ENCODE data around the gene MAP4. TPM values are rescaled to one million over a fixed set of nuclear protein-coding genes. Genes with fewer than 3 reads are reported as not detected.

MAP4 gene
- total RNA-seq, 2 experiments from 2014 or later, result 75.9 to 78.2 TPM

DNA sequence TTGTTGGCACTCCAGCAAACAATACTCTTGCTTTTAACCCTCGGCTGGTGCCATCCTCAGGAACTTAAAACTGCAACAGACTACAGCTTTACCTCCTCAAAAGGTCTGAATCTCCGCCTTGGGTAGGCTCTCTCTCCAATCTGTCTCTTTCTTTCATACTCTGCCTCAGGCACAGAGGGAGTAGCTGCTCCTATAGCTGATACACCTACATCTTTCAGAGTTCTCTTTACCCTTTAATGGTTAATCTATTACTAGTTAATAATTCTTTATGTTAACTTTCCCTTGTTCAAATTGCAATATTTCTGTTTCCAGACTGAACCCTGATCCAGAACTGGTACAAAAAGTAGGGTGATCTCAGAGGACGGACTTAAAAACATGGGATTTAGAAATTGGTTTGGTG lies 66.2 kb downstream of the MAP4 start:
- Mint-ChIP-seq H3K9me3 (no peaks in the 10 kb centered on the region), H3K36me3 (ENCODE audit: low read depth) (no peaks in the 10 kb centered on the region), H3K4me1 (ENCODE audit: low read depth) (no peaks in the 10 kb centered on the region), H3K4me3 (no peak overlapping the region), H3K27me3 (ENCODE audit: low read depth) (no peaks in the 10 kb centered on the region), H3K27ac (no peak overlapping the region)
- CTCF ChIA-PET, result no interaction called here
- DNase-seq, result no peak
- intact Hi-C loops (cut with micrococcal nuclease), result no loop called here

- DNase-seq, result no peak
- Mint-ChIP-seq H3K4me1 (ENCODE audit: low read depth) (no peaks in the 10 kb centered on the region), H3K36me3 (ENCODE audit: low read depth) (no peaks in the 10 kb centered on the region), H3K9me3 (no peaks in the 10 kb centered on the region), H3K27me3 (ENCODE audit: low read depth) (no peaks in the 10 kb centered on the region), H3K27ac (no peak overlapping the region), H3K4me3 (no peak overlapping the region)
- intact Hi-C loops (cut with micrococcal nuclease), result no loop called here
- CTCF ChIA-PET, result no interaction called here
These were observed 76.0 kb downstream of the MAP4 start for GRCh38 chr3:47940232-47940631.

- Mint-ChIP-seq H3K36me3 (ENCODE audit: low read depth) (peaks cover 2% of the 10 kb centered on the region), H3K4me1 (ENCODE audit: low read depth) (no peaks in the 10 kb centered on the region), H3K27ac (no peak overlapping the region), H3K9me3 (no peaks in the 10 kb centered on the region), H3K4me3 (no peak overlapping the region), H3K27me3 (ENCODE audit: low read depth) (no peaks in the 10 kb centered on the region)
- CTCF ChIA-PET, result no interaction called here
- no peak for DNase-seq
- intact Hi-C loops (cut with micrococcal nuclease), result no loop called here
These were observed 83.8 kb downstream of the MAP4 start for GRCh38 chr3:47932421-47932820.

DNA sequence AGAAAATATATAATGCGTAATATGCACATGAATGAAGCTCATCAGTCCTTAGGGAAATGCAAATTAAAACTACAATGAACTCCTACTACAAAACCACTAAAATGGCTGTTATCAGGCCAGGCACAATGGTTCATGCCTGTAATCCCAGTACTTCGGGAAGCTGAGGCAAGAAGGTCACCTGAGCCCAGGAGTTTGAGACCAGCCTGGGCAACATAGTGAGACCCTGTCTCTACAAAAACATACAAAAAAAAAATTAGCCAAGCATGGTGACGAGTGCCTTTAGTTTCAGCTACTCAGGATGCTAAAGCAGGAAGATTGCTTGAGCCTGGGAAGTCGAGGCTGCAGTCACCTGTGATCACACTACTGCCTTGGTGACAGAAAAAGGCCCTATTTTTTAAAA lies 85.2 kb downstream of the MAP4 start:
- intact Hi-C loops (cut with micrococcal nuclease), result no loop called here
- Mint-ChIP-seq H3K36me3 (ENCODE audit: low read depth) (peaks cover 6% of the 10 kb centered on the region), H3K4me1 (ENCODE audit: low read depth) (no peaks in the 10 kb centered on the region), H3K27ac (no peak overlapping the region), H3K27me3 (ENCODE audit: low read depth) (no peaks in the 10 kb centered on the region), H3K4me3 (no peak overlapping the region), H3K9me3 (no peaks in the 10 kb centered on the region)
- CTCF ChIA-PET, result no interaction called here
- DNase-seq, result no peak

- no peaks in the 10 kb centered on the region for H3K27me3 Mint-ChIP-seq (ENCODE audit: low read depth)
- no peak for DNase-seq
- intact Hi-C loops (cut with micrococcal nuclease), result no loop called here
- peaks cover 22% of the 10 kb centered on the region for H3K36me3 Mint-ChIP-seq (ENCODE audit: low read depth)
- no peaks in the 10 kb centered on the region for H3K9me3 Mint-ChIP-seq
- no peak overlapping the region for H3K4me3 Mint-ChIP-seq
- no peaks in the 10 kb centered on the region for H3K4me1 Mint-ChIP-seq (ENCODE audit: low read depth)
- CTCF ChIA-PET, result no interaction called here
- no peak overlapping the region for H3K27ac Mint-ChIP-seq
These were observed 99.5 kb downstream of the MAP4 start for GRCh38 chr3:47916696-47917095.

GRCh38 chr3:47916201-47916600 lies 100.0 kb downstream of the MAP4 start:
- no peaks in the 10 kb centered on the region for H3K9me3 Mint-ChIP-seq

DNA sequence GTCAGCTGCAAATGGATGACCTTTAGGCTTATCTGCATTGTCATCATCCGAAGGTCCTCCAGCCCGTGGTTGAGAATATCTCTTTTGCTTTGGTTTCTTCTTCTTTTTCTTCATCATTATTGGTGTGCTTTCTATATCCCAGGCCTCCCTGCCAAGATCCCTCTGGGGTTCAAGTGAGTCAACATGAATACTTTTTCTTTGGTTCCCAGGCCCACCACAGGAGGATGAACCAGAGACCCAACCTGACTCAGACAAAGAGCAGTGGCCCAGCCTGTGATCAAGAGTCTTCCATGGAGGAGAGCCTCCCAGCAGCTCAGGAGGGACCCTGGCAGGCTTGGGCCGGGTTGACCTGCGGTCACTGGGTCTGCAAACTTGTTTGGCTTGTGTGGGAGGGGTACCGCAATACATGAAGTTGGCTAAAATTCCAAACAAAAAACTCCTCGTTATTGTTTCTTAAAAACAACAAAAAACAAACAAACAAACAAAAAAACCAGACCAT lies 104.2 kb downstream of the MAP4 start:
- no peaks in the 10 kb centered on the region for H3K27me3 Mint-ChIP-seq (ENCODE audit: low read depth)
- H3K4me3 Mint-ChIP-seq, result no peak overlapping the region
- no peak overlapping the region for H3K27ac Mint-ChIP-seq
- no peak for DNase-seq
- CTCF ChIA-PET, result no interaction called here
- no peaks in the 10 kb centered on the region for H3K4me1 Mint-ChIP-seq (ENCODE audit: low read depth)
- intact Hi-C loops (cut with micrococcal nuclease), result no loop called here
- peaks cover 39% of the 10 kb centered on the region for H3K36me3 Mint-ChIP-seq (ENCODE audit: low read depth)
- no peaks in the 10 kb centered on the region for H3K9me3 Mint-ChIP-seq

More at GRCh38 chr3:47916201-47916600, 100.0 kb downstream of the MAP4 start:
- peaks cover 24% of the 10 kb centered on the region for H3K36me3 Mint-ChIP-seq (ENCODE audit: low read depth)
- H3K4me1 Mint-ChIP-seq (ENCODE audit: low read depth), result no peaks in the 10 kb centered on the region
- intact Hi-C loops (cut with micrococcal nuclease), result no loop called here
- no peaks in the 10 kb centered on the region for H3K27me3 Mint-ChIP-seq (ENCODE audit: low read depth)
- no peak overlapping the region for H3K4me3 Mint-ChIP-seq
- DNase-seq, result no peak
- CTCF ChIA-PET, result no interaction called here
- no peak overlapping the region for H3K27ac Mint-ChIP-seq

GRCh38 chr3:47910777-47911440 lies 105.3 kb downstream of the MAP4 start:
- no peak overlapping the region for H3K4me3 Mint-ChIP-seq
- H3K27me3 Mint-ChIP-seq (ENCODE audit: low read depth), result no peaks in the 10 kb centered on the region
- CTCF ChIA-PET, result no interaction called here
- no peaks in the 10 kb centered on the region for H3K4me1 Mint-ChIP-seq (ENCODE audit: low read depth)
- no peaks in the 10 kb centered on the region for H3K9me3 Mint-ChIP-seq
- DNase-seq, result no peak
- no peak overlapping the region for H3K27ac Mint-ChIP-seq
- intact Hi-C loops (cut with micrococcal nuclease), result no loop called here
- peaks cover 34% of the 10 kb centered on the region for H3K36me3 Mint-ChIP-seq (ENCODE audit: low read depth)

- H3K4me3 Mint-ChIP-seq, result no peak overlapping the region
- H3K36me3 Mint-ChIP-seq (ENCODE audit: low read depth), result peaks cover 31% of the 10 kb centered on the region
- no peak overlapping the region for H3K27ac Mint-ChIP-seq
- H3K9me3 Mint-ChIP-seq, result no peaks in the 10 kb centered on the region
- no peak for DNase-seq
- CTCF ChIA-PET, result no interaction called here
- no peaks in the 10 kb centered on the region for H3K27me3 Mint-ChIP-seq (ENCODE audit: low read depth)
- H3K4me1 Mint-ChIP-seq (ENCODE audit: low read depth), result no peaks in the 10 kb centered on the region
- intact Hi-C loops (cut with micrococcal nuclease), result no loop called here
These were observed 106.0 kb downstream of the MAP4 start for GRCh38 chr3:47910233-47910632.

DNA sequence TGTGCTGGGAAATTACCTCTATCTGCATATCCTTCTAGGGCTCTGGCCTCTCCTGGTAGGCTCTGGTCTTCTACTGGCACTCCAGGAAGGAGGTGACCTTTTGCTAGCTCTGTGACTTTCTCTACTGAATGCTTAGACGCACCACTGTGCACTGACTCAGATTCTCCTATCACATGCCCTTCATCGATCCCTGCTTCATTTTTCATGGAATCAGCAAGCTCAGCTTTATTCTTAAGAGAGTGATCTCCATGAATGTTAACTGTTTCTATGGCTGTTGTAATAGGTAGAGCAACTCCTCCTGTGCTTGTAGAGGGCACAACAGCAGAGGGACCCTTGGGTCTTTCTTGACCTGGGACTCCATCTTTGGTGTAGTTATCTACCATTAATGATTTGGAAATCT lies 106.6 kb downstream of the MAP4 start:
- intact Hi-C loops (cut with micrococcal nuclease), result no loop called here
- no peaks in the 10 kb centered on the region for H3K27me3 Mint-ChIP-seq (ENCODE audit: low read depth)
- H3K4me3 Mint-ChIP-seq, result no peak overlapping the region
- no peak overlapping the region for H3K27ac Mint-ChIP-seq
- H3K36me3 Mint-ChIP-seq (ENCODE audit: low read depth), result peaks cover 28% of the 10 kb centered on the region
- H3K4me1 Mint-ChIP-seq (ENCODE audit: low read depth), result no peaks in the 10 kb centered on the region
- no peaks in the 10 kb centered on the region for H3K9me3 Mint-ChIP-seq
- CTCF ChIA-PET, result no interaction called here
- DNase-seq, result no peak

- DNase-seq, result no peak
- H3K4me1 Mint-ChIP-seq (ENCODE audit: low read depth), result no peaks in the 10 kb centered on the region
- H3K36me3 Mint-ChIP-seq (ENCODE audit: low read depth), result peaks cover 25% of the 10 kb centered on the region
- no peak overlapping the region for H3K27ac Mint-ChIP-seq
- no peaks in the 10 kb centered on the region for H3K9me3 Mint-ChIP-seq
- intact Hi-C loops (cut with micrococcal nuclease), result no loop called here
- no peaks in the 10 kb centered on the region for H3K27me3 Mint-ChIP-seq (ENCODE audit: low read depth)
- no peak overlapping the region for H3K4me3 Mint-ChIP-seq
- CTCF ChIA-PET, result interaction anchor here (0.6 kb wide), 1 partner anchor 26 kb away, joined by 5 read pairs; no protein-coding TSS in a partner anchor
These were observed 107.5 kb downstream of the MAP4 start for GRCh38 chr3:47908744-47909143.

DNA sequence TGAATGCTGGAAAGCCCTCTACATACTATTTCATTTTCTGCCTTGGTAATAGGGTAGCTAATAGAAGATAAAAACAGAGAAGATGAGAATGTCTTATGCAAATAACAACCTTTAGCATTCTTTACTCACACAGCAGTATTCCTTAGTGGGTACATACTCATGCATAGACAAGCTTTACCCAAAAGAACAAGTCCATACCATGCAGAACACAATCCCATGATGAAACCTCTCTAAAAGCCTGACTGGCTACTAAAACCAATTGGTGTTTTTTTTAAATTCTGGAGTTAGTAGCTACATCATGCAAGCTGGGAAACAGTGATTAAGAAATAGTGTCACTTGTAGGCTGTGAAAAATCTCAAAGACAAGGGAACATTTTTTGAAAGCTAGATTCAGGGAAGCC lies 108.4 kb downstream of the MAP4 start:
- Mint-ChIP-seq H3K9me3 (no peaks in the 10 kb centered on the region), H3K4me1 (ENCODE audit: low read depth) (no peaks in the 10 kb centered on the region), H3K36me3 (ENCODE audit: low read depth) (peaks cover 25% of the 10 kb centered on the region), H3K27ac (no peak overlapping the region), H3K27me3 (ENCODE audit: low read depth) (no peaks in the 10 kb centered on the region), H3K4me3 (no peak overlapping the region)
- intact Hi-C loops (cut with micrococcal nuclease), result no loop called here
- CTCF ChIA-PET, result interaction anchor here (1.2 kb wide), 1 partner anchor 82 kb away, joined by 3 read pairs; no protein-coding TSS in a partner anchor
- DNase-seq, result no peak

GRCh38 chr3:47902746-47903145 lies 113.5 kb downstream of the MAP4 start:
- CTCF ChIA-PET, result no interaction called here
- intact Hi-C loops (cut with micrococcal nuclease), result no loop called here
- no peak for DNase-seq
- peaks cover 9% of the 10 kb centered on the region for H3K4me1 Mint-ChIP-seq (ENCODE audit: low read depth)
- no peak overlapping the region for H3K27ac Mint-ChIP-seq
- no peaks in the 10 kb centered on the region for H3K9me3 Mint-ChIP-seq
- no peak overlapping the region for H3K4me3 Mint-ChIP-seq
- H3K27me3 Mint-ChIP-seq (ENCODE audit: low read depth), result no peaks in the 10 kb centered on the region
- peaks cover 7% of the 10 kb centered on the region for H3K36me3 Mint-ChIP-seq (ENCODE audit: low read depth)

Measured in activated naive CD4-positive, alpha-beta T cell treated with anti-CD3 and anti-CD28 coated beads for 36 hours (primary cell).